GM15510 (cell line): ENCODE measurements around the gene APOBR.

Source experiments
- POLR2A ChIP-seq: IDR thresholded peaks from 3 replicates; pipeline ENCODE4 v1.6.1; 2011; ENCODE audit warnings: borderline replicate concordance; ENCODE audit not compliant: insufficient read length; ENCODE audit errors: extremely low read depth

Gene APOBR

DNA sequence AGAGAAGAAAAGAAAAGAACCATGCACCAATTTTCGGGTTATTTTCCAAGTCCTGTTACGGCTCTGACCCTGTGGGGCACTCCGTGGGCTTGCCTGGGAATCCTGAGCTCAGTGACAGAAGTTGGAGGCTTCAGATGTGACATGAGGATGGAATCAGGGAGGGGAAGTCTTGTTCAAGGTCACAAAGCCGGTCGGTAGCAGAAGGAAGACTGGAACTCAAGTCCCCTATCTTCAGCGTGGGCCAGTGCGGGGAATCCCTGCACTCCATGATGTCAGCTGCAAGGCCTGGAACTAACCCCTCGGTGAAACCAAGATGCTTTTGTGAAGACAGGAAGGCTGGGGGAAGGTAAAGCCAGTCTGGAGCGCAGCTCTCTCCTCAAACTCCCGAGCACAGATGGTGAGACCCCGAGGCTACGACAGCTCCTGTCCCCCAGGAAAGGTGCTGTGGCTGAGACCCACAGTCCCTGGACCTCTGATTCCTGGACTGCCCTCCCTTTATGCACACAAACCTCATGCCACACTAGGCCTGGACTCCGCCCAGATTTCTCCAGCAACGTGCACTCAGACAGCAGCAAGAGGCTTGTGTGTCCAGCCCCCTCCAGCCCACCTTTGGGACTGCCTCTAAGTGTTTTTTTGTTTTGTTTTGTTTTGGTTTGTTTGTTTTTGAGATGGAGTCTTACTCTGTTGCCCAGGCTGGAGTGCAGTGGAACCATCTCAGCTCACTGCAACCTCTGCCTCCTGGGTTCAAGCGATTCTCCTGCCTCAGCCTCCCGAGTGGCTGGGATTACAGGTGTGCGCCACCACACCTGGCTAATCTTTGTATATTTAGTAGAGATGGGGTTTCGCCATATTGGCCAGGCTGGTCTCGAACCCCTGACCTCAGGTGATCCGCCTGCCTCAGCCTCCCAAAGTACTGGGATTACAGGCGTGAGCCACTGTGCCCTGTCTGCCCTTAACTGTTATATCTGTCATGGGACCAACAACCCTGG is 17.7 kb downstream of the APOBR start:
- TF ChIP-seq POLR2A, result no peak

DNA sequence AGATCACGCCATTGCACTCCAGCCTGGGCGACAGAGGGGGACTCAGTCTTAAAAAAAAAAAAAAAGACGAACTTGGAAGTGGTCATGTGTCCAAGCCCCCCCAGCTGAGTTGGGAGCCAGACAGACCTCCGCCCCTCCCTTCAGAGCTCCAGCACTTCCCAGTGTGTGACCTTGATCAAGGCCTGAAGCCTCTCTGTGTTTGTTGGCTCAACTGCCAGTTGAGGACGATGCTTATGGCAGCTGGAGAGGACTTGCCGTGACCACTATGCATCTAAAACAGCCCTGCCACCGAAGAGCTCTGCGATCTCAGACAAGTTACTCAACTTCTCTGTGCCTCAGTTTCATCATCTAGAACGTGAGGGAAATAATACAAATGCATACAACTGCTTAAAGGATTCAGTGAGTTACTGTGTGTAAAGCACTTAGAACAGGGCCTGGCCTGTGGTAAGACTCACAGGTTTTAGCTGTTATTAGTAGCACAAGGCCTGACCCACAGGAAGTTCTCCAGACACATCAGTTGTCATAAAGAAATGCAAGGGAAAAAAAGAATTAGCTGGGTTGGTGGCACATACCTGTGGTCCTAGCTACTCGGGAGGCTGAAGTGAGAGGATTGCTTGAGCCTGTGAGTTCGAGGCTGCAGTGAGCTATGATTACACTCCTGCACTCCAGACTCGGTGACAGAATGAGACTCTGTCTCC is 19.2 kb downstream of the APOBR start:
- no peak for TF ChIP-seq POLR2A

DNA sequence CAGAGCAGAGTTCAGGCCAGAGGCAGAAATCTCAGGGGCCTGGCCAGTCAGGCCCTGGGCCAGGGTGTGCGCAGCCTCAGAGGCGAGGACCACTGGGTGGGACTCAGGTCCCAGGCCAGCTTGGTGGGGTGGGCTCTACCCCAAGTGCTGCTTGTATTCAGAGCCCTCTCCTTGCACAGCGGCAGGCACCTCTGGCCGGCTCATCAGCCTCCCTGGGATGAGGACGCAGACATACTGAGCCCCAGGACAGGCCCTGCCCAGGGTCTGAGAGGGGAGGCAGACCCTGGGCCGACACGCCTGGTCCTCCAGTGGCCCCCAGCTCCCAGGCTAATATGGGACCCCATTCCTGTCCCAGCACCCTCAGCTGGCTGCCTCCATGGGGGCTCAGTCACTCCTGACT is 19.8 kb downstream of the APOBR start:
- no peak for TF ChIP-seq POLR2A

DNA sequence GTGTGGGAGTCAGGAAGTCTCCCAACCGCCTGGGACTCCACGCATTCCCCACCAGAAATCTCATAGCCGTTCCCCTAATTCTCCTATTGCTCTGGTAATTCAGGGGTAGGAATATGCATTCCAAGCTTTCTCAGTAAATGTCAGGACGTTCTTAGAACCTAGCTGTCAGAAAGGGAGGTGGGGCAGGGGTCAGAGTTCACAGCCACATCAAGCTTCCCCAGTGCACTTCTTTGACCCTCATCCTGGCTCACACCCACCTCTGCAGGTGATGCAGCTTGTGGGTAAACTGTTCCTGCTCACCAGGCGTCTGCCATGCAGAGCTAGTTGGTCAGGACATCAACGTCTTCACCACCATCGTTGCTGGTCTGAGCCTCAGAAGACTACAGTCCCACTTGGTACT is 26.2 kb downstream of the APOBR start:
- TF ChIP-seq POLR2A, result no peak

DNA sequence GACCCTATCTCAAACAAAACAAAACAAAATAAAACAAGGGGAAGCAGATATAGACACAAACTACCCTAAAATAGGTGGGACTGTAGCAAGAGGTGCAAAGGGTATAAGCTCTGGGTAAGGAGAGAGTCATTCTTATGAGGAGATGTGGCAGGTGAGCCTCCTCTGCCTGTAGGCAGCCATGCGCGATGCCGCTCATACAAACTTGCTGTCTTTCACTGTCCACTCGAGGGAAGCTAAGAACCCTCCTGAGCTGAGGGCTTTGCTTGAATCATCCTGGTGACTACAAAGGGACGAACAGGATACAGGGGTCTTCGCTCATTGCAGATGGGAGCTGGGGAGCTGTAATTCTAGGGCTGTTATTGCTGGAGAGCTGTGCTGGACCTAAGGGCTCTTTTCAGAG is 27.0 kb downstream of the APOBR start:
- no peak for TF ChIP-seq POLR2A

DNA sequence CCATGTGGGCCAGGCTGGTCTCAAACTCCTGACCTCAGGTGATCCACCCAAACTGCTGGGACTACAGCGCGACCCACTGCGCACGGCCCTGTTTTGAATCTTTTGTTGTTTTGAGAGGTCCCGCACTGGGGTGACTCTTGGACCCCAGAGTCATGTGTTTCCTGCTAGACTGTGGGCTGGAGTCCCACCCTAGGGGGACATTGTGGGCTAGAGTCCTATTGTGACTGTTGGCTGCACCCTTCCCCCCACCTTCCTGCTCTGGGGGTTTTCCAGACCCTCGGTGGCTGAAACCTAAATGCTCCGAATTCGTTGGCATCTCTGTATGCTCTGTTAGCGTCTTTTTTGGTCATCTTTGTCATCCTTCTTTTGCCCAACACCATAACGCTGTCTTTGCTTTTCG is 28.3 kb downstream of the APOBR start:
- TF ChIP-seq POLR2A, result no peak

DNA sequence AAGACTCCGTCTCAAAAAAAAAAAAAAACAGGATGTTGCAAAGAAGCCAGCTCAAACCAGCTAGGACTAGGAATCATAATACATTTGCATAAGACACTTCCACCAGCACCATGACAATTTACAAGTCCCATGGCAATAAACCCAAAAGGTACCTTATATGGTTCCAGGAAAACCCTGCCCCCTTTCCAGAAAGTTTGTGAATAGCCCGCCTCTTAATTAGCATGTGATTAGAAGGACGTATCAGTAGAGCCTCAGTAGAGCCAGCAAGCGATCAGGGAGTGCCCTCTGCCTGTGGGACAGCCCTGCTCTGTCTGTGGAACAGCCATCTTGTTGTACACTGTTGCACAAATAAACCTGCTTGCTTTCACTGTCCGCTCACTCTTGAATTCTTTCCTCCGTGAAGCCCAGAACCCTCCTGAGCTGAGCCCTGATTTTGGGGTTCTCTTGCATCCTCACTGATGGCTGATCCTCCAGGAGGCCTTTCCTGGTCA is 30.3 kb downstream of the APOBR start:
- TF ChIP-seq POLR2A, result no peak

DNA sequence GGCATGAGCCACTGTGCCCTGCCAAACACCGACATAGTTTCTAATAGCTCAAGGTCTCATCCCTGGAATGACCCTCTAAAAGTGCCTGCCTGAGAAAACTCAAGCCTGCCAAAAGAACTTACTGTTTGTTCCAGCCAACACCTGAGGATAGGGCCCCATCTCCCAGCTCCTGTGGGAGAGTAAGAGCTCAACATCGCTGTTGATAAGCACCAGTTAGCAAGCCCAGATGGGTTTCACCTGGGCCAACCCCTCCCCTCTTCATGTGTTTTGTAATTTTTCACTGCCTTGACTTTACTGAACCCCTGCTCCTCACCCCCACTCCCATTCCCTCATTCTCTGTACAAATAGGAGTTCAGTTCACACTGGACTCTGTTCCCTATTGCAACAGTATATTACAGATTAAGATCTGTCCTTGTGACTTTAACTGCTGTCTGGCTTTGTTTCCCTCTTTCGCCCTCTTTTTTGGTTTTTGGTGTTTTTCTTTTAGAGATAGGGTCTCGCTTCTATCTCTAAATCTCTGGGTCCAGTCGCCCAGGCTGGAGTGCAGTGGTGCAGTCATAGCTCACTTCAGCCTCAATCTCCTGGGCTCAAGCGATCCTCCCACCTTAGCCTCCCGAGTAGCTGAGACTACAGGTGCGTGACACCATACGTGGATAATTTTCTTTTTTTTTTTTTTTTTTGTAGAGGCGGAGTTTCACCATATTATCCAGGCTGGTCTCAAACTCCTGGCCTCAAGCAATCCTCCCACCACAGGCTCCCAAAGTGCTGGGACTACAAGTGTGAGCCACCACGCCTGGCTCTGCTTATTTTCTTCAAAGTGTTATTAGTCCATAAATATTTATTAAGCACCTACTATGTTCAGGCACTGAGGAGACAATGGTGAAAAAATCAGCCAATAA is 32.0 kb downstream of the APOBR start:
- no peak for TF ChIP-seq POLR2A

DNA sequence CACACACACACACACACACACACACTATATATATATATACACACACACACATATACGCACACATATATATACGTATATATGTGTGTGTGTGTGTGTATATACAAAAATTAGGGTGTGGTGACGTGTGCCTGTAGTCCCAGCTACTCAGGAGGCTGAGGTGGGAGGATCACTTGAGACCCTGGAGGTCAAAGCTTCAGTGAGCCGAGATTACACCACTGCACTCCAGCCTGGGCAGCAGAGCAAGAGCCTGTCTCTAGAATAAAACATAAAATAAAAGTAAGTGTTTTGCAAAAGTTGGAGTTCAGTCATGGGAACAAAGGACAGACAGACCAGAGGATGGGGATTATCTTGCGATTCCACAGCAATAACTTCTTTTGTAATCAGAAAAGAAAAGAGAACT is 33.5 kb downstream of the APOBR start:
- TF ChIP-seq POLR2A, result no peak

DNA sequence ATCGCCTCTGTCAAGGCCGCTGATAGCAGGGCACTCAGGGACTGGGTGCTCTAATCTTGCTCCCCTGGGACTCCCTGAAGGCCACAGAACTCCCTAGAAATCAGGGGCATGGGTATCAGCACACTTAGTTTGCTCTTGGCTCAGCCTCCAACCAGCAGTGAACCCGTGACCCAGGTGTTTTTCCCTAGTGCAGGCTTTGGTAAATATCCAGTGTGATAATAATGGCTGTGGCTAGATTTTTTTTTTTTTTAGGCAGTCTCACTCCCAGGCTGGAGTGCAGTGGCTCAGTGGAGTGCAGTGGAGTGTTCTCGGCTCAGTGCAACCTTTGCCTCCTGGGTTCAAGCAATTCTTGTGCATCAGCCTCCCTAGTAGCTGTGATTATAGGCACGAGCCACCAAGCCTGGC is 34.0 kb downstream of the APOBR start:
- no peak for TF ChIP-seq POLR2A

DNA sequence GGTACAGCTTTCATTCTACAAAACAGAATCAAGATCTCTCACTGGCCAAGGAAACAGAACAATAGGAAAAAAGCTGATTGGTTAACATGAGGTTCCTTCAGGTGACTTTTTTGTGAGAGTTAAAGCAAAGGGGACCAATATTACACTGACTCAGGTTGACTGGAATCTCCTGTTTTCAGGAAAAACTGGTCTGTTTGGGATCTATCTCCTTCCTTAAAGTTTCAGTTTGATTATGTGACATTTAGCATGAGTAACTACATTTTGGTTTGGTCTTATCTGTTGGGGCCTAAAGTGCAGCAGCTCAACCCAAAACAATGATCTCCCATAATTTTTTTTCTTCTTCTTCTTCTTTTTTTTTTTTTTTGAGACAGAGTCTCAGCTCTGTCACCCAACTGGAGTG is 34.7 kb downstream of the APOBR start:
- no peak for TF ChIP-seq POLR2A

DNA sequence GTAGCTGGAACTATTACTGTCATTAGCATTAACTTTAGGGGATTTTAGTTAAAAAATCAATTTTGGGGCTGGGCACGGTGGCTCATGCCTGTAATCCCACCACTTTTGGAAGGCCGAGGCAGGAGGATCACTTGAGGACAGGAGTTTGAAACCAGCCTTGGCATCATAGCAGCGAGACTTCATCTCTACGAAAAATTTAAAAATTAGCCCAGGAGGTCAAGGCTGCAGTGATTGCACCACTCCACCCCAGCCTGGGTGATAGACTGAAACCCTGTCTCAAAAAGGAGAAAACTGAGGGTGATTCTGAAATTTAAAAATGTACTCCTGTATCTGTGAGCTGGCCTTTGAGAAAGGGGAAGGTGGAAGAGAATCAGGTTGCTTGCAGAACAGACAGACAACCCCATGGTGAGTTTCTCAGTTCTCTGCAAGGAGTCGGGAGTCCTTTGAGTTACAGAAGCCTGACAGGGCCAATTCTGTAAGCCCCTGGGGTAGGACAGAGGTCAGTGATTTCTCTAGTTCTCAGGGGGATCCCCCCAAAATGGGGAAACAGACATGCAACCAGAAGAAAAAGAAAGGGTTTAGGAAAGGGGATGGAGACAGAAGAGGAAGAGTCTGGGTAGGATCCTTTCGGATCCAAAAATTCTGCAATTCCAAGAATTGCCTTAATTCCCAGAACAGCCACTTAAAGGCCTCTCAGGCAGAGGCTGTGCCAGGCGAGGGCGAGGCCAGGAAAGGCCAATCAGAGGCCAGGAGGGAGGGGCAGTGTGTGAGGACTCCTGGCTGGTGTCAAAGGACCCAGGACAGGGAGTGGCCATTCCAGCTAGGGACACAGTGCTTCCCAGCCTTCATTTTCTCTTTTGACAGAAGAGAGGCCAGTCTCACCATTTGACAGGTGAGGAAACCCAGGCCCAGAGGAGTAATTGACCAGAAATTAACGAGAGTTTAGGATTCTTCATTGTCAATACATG is 37.6 kb downstream of the APOBR start:
- no peak for TF ChIP-seq POLR2A

DNA sequence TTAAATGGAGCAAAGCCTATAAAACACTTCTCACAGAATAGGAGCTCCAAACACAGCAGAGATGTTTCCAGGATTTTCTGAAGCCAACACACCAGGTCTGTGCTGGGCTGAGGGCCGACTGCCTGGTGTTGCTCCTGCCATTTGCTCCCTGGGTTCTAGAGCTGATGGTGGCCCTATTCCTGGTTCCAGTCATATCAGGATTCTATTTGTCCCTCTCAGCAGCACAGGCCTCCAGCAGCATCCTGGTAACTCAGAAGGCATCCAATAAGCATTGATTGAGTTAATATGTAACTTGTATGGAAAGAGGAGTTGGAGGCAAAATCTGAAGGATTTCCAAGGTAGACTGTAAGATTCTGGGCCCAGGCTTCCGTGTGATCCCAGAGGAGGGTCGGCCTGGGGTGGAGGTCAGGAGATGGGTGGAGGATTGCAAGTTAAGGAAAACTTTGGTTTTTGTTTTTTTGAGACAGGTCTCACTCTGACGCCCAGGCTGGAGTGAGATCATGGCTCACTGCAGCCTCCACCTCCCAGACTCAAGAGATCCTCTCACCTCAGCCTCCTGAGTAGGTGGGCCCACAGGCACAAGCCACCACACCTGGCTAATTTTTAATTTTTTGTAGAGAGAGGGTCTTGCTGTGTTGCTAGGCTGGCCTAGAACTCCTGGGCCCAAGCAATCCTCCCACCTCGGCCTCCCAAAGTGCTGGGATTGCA is 38.7 kb downstream of the APOBR start:
- no peak for TF ChIP-seq POLR2A

DNA sequence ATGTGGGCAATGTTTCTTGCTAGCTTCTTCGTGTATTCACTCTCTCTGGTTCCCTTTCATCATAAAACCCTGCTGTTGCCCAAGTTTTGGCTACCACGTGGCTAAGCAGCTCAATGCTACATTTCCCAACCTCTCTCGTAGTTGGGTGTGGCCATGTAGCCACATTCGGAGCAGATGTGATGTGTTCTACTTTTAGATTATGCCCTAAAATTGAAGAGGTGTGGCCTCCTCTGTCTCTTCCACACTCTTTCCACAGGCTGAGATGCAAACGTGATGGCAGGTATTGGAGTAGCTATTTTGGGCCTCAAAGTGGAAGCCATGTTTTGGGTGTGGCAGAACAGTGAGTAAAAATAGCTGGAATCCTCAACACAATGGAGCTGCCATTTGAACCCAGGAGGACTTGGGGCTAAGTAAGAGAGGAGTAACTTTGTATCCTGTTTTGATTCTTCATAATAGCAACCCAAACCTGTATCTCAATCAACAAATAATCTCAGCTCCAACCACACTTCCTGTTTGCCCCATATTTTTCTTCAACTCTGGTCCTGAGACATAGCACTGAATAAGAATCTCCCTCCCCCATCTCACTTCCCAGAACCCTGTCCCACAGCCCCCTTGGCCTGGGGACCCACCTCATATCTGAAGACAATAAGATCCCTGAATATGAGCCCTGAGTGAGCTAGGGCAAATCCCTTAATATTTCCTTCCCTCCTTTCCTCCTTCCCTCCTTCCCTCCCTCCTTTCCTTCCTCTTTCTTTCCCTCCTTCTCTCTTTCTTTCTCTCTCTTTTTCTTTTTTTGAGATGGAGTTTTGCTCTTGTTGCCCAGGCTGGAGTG is 40.3 kb downstream of the APOBR start:
- no peak for TF ChIP-seq POLR2A
